HepG2 (cell line): ENCODE results near the gene TTBK1. TPM values are rescaled to one million over a fixed set of nuclear protein-coding genes. Genes with fewer than 3 reads are reported as not detected.

Experiments used
- ATAC-seq: fragments of 200-7000 bp; cut with Tn5 transposase; 3 replicates; pipeline ENCODE4 v1.9.1; 2020; ENCODE audit warnings: mild to moderate bottlenecking, moderate library complexity
- BruUV-seq: library from RNA; stranded (reverse); fragments of 400-500 nt; replicated peaks from 2 replicates; lab custom pipeline; 2021; lab: Mats Ljungman, UMichigan
- CTCF ChIA-PET: fragments of 300-600 bp; formaldehyde crosslinking; extraction: SDS; loops from one replicate; lab custom pipeline; 2021; ENCODE audit warnings: low total read pairs, inconsistent platforms, low intra/inter-chr PET ratio; lab: Yijun Ruan, JAX
- POLR2A ChIA-PET: fragments of 350-600 bp; sonication (Branson Sonifier 250); formaldehyde crosslinking; loops from one replicate; lab custom pipeline; 2020; ENCODE audit warnings: antibody characterized with exemption, inconsistent platforms; lab: Yijun Ruan, JAX
- DNase-seq: peaks from one replicate; pipeline ENCODE4 v3.0.0-alpha.2; 2015; ENCODE audit warnings: low spot score
- FAIRE-seq: peaks from 3 replicates; lab custom pipeline; 2011; peaks lifted over from hg19 to GRCh38; lab: Jason Lieb, UNC
- H2AFZ ChIP-seq: one replicate; pipeline ENCODE4 v1.6.1; 2011; ENCODE audit warnings: low read length, inconsistent platforms
- H3K27ac ChIP-seq: fragments of 300-600 bp; 3 replicates; pipeline ENCODE4 v1.8.0; 2011; ENCODE audit warnings: mixed run types, mild to moderate bottlenecking, mixed read lengths, low read length, inconsistent platforms; ENCODE audit not compliant: insufficient read depth; ENCODE audit errors: extremely low read length
- H3K27me3 ChIP-seq, 2 experiments: fragments of 200-600 bp in 1 of 2; 2 replicates in 1 of 2; 3 replicates in 1 of 2; pipeline versions ENCODE4 v1.6.0 to v1.8.0; 2011; ENCODE audit warnings: low read length in 2 of 2, mild to moderate bottlenecking in 2 of 2, moderate library complexity in 2 of 2, inconsistent platforms in 1 of 2; ENCODE audit not compliant: insufficient read depth in 2 of 2, control insufficient read depth in 1 of 2
- H3K36me3 ChIP-seq, 2 experiments: fragments of 200-600 bp in 1 of 2; replicated peaks in 1 of 2; 2 replicates in 1 of 2; 3 replicates in 1 of 2; pipeline versions ENCODE4 v1.5.1 to v1.8.0; 2011; ENCODE audit warnings: low read length in 2 of 2, inconsistent platforms in 1 of 2; ENCODE audit not compliant: insufficient read depth in 2 of 2, control insufficient read depth in 1 of 2
- H3K4me1 ChIP-seq: 2 replicates; pipeline ENCODE4 v1.5.1; 2012; ENCODE audit warnings: low read length, inconsistent platforms; ENCODE audit not compliant: insufficient read depth
- H3K4me2 ChIP-seq: 2 replicates; pipeline ENCODE4 v1.6.0; 2011; ENCODE audit warnings: low read depth, low read length, inconsistent platforms
- H3K4me3 ChIP-seq, 3 experiments: fragments of 200-600 bp in 1 of 3; sonication (generic), shearing (Covaris generic) in 1 of 3; replicated peaks in 1 of 3; 2 replicates each; pipeline ENCODE4 v1.5.1; 2011 to 2016; ENCODE audit warnings: low read length in 3 of 3, inconsistent platforms in 2 of 3, low read depth in 2 of 3, mild to moderate bottlenecking in 2 of 3, control low read depth in 1 of 3, mixed read lengths in 1 of 3; ENCODE audit not compliant: insufficient read depth in 1 of 3
- H3K79me2 ChIP-seq: one replicate; pipeline ENCODE4 v1.6.1; 2011; ENCODE audit warnings: low read length, inconsistent platforms; ENCODE audit not compliant: insufficient read depth
- H3K9ac ChIP-seq: 2 replicates; pipeline ENCODE4 v1.6.0; 2011; ENCODE audit warnings: mild to moderate bottlenecking, low read depth, low read length, inconsistent platforms; ENCODE audit not compliant: insufficient read depth
- H3K9me3 ChIP-seq: 2 replicates; pipeline ENCODE4 v1.5.1; 2012; ENCODE audit warnings: mild to moderate bottlenecking, low read length
- H4K20me1 ChIP-seq: 2 replicates; pipeline ENCODE4 v1.6.0; 2011; ENCODE audit warnings: inconsistent platforms, mild to moderate bottlenecking, low read length, moderate library complexity; ENCODE audit not compliant: insufficient read depth
- ATAD3A ChIP-seq: sonication (generic); formaldehyde crosslinking; IDR thresholded peaks from 2 replicates; pipeline ENCODE4 v1.4.0; 2020; ENCODE audit warnings: missing genetic modification reagents
- BCL3 ChIP-seq: sonication (generic); formaldehyde crosslinking; IDR thresholded peaks from 2 replicates; pipeline ENCODE4 v1.5.1; 2020; ENCODE audit warnings: mild to moderate bottlenecking, missing genetic modification reagents, moderate library complexity
- HIVEP1 ChIP-seq: sonication (generic); formaldehyde crosslinking; IDR thresholded peaks from 2 replicates; pipeline ENCODE4 v1.4.0; 2020; ENCODE audit warnings: mild to moderate bottlenecking, missing genetic modification reagents
- HMGA1 ChIP-seq: sonication (generic); formaldehyde crosslinking; conservative IDR thresholded peaks from 2 replicates; pipeline ENCODE4 v1.4.0; 2020; ENCODE audit warnings: missing genetic modification reagents
- KDM5B ChIP-seq: sonication (generic); formaldehyde crosslinking; IDR thresholded peaks from 2 replicates; pipeline ENCODE4 v1.4.0; 2020; ENCODE audit warnings: missing genetic modification reagents, mild to moderate bottlenecking, borderline replicate concordance
- RCOR2 ChIP-seq: IDR thresholded peaks from 2 replicates; pipeline ENCODE4 v1.6.1; 2016; ENCODE audit warnings: missing biosample characterization, missing genetic modification reagents
- SP1 ChIP-seq, 2 experiments: fragments of 450-650 bp in 1 of 2; sonication (generic) in 1 of 2; formaldehyde crosslinking in 1 of 2; IDR thresholded peaks; 2 replicates each; pipeline versions ENCODE4 v1.4.0 to v1.6.1; 2016 to 2020; ENCODE audit warnings: missing genetic modification reagents in 1 of 2
- ZBTB20 ChIP-seq: sonication (generic); formaldehyde crosslinking; IDR thresholded peaks from 2 replicates; pipeline ENCODE4 v1.8.1; 2023; ENCODE audit warnings: missing genetic modification reagents, low read depth, mild to moderate bottlenecking, borderline replicate concordance
- ZNF235 ChIP-seq: sonication (generic); formaldehyde crosslinking; IDR thresholded peaks from 2 replicates; pipeline ENCODE4 v1.8.1; 2023; ENCODE audit warnings: mild to moderate bottlenecking, missing genetic modification reagents, borderline replicate concordance
- ZNF317 ChIP-seq: sonication (generic); formaldehyde crosslinking; IDR thresholded peaks from 2 replicates; pipeline ENCODE4 v1.5.0; 2020; ENCODE audit warnings: mild to moderate bottlenecking, missing genetic modification reagents
- ZNF687 ChIP-seq: sonication (generic); formaldehyde crosslinking; IDR thresholded peaks from 2 replicates; pipeline ENCODE4 v1.5.1; 2020; ENCODE audit warnings: mild to moderate bottlenecking, missing genetic modification reagents, moderate library complexity
- ZNF768 ChIP-seq: sonication (generic); formaldehyde crosslinking; IDR thresholded peaks from 2 replicates; pipeline ENCODE4 v1.4.0; 2020; ENCODE audit warnings: missing genetic modification reagents
- WGBS: methylation state at CpG from one replicate; pipeline ENCODE4 v1.1.6; 2017; ENCODE audit warnings: low lambda C conversion rate; 5-methylcytosine and 5-hydroxymethylcytosine counted together
- in situ Hi-C: cut with HindIII; loops from 2 replicates; pipeline ENCODE4 v1.10.0; 2017; ENCODE audit warnings: low pct_unique_long_range_greater_than_20kb; ENCODE audit not compliant: extremely low pct_ligation_motif_present
- intact Hi-C: fragments of 100-400 bp; cut with micrococcal nuclease; formaldehyde crosslinking; loops from one replicate; pipeline ENCODE4 v1.10.0; 2022; ENCODE audit not compliant: unreplicated experiment
- polyA plus RNA-seq, 8 experiments: library from polyadenylated mRNA; depleted of rRNA in 3 of 8; stranded (reverse) in 7 of 8; unstranded in 1 of 8; fragments of >200 nt; fragmentation: Illumina TruSeq in 4 of 8; extraction: Trizol in 4 of 8; gene quantifications; 2 replicates each; pipeline versions ENCODE4 v1.2.1 to v1.2.3, GENCODE V29; 2011 to 2016; ENCODE audit warnings: low read depth in 4 of 8, missing spikeins in 1 of 8, mixed read lengths in 1 of 8; ENCODE audit not compliant: insufficient read depth in 1 of 8
- total RNA-seq, 5 experiments: library from RNA; depleted of rRNA; stranded (reverse); fragments of >200 nt; fragmentation: Illumina TruSeq; extraction: Trizol; gene quantifications; 2 replicates each; pipeline ENCODE4 v1.2.3, GENCODE V29; 2016; ENCODE audit warnings: low read depth in 1 of 5
- TF ChIP-seq, protein P1 (sequence below): sonication (generic); formaldehyde crosslinking; IDR thresholded peaks from 2 replicates; pipeline ENCODE4 v1.8.1; 2023; ENCODE audit warnings: mild to moderate bottlenecking, missing genetic modification reagents
- TF ChIP-seq, protein P2 (sequence below): sonication (generic); formaldehyde crosslinking; IDR thresholded peaks from 2 replicates; pipeline ENCODE4 v1.4.0; 2020; ENCODE audit warnings: mild to moderate bottlenecking, missing genetic modification reagents
- TF ChIP-seq, protein P3 (sequence below): sonication (generic); formaldehyde crosslinking; IDR thresholded peaks from 2 replicates; pipeline ENCODE4 v1.5.0; 2020; ENCODE audit warnings: missing genetic modification reagents

The TTBK1 gene
- total and polyA plus RNA-seq, 2 of the 13 experiments (the other 11 are each of a cell fraction or from before 2014, with no cell fraction given), result 0.24 to 0.33 TPM

DNA sequence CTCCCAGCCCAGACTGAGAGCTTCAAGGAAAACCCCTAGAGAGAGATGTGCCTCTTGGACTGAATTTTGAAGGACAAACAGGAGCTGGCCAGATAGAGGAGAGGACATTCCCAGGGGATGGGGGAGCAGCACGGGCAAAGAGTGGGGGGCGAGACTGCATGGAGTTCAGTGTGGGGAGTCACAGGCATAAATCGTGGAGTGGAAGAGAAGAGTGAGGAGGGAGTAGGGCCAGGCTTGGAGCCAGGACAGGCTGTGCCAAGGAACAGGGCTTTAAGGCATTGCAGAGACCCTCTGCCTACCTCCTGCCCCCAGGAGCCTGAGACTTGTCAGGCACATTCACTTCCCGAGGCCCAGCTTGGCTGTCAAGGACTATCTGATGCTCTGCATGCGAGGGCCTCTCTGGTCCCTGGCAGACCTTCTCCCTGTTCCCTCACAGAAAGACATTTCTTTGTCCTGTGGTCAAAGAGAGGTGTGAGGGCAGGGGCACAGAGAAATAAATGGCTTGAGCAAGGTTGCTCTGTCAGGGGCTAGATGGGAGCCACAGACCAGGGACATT, 49.6 kb downstream of the TTBK1 start:
- 88% methylated on average over 5 of the region's 5 CpGs for WGBS
- Histone ChIP-seq H2AFZ (no peak overlapping the region), H3K27me3 (no peaks in the 10 kb centered on the region), H3K4me2 (no peak overlapping the region), H3K9ac (no peak overlapping the region), H3K4me3 (no peak overlapping the region), H4K20me1 (no peaks in the 10 kb centered on the region), H3K27ac (no peak overlapping the region), H3K9me3 (no peaks in the 10 kb centered on the region), H3K79me2 (no peaks in the 10 kb centered on the region), H3K36me3 (no peaks in the 10 kb centered on the region), H3K4me1 (peaks cover 96% of the 10 kb centered on the region)
- ATAC-seq (no peak), DNase-seq (no peak), FAIRE-seq (no peak)
- POLR2A ChIA-PET, result interaction anchor here (8.3 kb wide), 1 partner anchor 22 kb away, joined by 314 read pairs; no protein-coding TSS in a partner anchor
- in situ Hi-C loops (no loop called here), intact Hi-C loops (no loop called here)
- CTCF ChIA-PET, result no interaction called here
- no TSS peak for BruUV-seq
- no peak for TF ChIP-seq ATAD3A (CRISPR knock-in tag)
- TF ChIP-seq BCL3 (CRISPR knock-in tag), result 0 out of 2 replicates have a peak, but pooled peaks have one; percentile 51
- TF ChIP-seq KDM5B, result peak; percentile 46; the same call in 1 of the 2 replicates
- peak; percentile 46 for TF ChIP-seq ZNF687 (CRISPR knock-in tag)
- peak; percentile 66; the same call in 1 of the 2 replicates for TF ChIP-seq HIVEP1 (CRISPR knock-in tag)
- no peak for TF ChIP-seq SP1 (IDR thresholded peaks at IDR 0.05)
- no peak for TF ChIP-seq SP1 (CRISPR knock-in tag; IDR thresholded peaks at IDR 0.05)
- TF ChIP-seq ZNF317, result 0 out of 2 replicates have a peak, but pooled peaks have one; percentile 26
- no peak for TF ChIP-seq HMGA1
- 0 out of 2 replicates have a peak, but pooled peaks have one; percentile 64 for TF ChIP-seq ZNF235 (CRISPR knock-in tag)
- TF ChIP-seq, protein P1, sequence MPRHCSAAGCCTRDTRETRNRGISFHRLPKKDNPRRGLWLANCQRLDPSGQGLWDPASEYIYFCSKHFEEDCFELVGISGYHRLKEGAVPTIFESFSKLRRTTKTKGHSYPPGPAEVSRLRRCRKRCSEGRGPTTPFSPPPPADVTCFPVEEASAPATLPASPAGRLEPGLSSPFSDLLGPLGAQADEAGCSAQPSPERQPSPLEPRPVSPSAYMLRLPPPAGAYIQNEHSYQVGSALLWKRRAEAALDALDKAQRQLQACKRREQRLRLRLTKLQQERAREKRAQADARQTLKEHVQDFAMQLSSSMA (CRISPR knock-in tag), result 0 out of 2 replicates have a peak, but pooled peaks have one; percentile 23
- TF ChIP-seq, protein P2, sequence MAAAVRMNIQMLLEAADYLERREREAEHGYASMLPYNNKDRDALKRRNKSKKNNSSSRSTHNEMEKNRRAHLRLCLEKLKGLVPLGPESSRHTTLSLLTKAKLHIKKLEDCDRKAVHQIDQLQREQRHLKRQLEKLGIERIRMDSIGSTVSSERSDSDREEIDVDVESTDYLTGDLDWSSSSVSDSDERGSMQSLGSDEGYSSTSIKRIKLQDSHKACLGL (CRISPR knock-in tag), result 0 out of 2 replicates have a peak, but pooled peaks have one; percentile 33
- no peak for TF ChIP-seq ZBTB20 (CRISPR knock-in tag)
- no peak for TF ChIP-seq RCOR2 (CRISPR knock-in tag)
- peak; percentile 86 for TF ChIP-seq ZNF768 (CRISPR knock-in tag)
- TF ChIP-seq, protein P3, sequence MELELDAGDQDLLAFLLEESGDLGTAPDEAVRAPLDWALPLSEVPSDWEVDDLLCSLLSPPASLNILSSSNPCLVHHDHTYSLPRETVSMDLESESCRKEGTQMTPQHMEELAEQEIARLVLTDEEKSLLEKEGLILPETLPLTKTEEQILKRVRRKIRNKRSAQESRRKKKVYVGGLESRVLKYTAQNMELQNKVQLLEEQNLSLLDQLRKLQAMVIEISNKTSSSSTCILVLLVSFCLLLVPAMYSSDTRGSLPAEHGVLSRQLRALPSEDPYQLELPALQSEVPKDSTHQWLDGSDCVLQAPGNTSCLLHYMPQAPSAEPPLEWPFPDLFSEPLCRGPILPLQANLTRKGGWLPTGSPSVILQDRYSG (CRISPR knock-in tag), result no peak
